Neural crest cell (in vitro differentiated cells): Measurements from ENCODE around the gene S100PBP. TPM values are rescaled to one million over a fixed set of nuclear protein-coding genes. Genes with fewer than 3 reads are reported as not detected.

Experiments
- DNase-seq: peaks from one replicate; pipeline ENCODE4 v3.0.0; 2021; ENCODE audit warnings: low read depth, mixed read lengths, low spot score
- H3K27ac Mint-ChIP-seq: one replicate; pipeline ENCODE4 v1.8.0; 2021; ENCODE audit warnings: mild to moderate bottlenecking, mixed read lengths; ENCODE audit not compliant: unreplicated experiment
- H3K27me3 Mint-ChIP-seq: 2 replicates; pipeline ENCODE4 v1.8.0; 2021; ENCODE audit warnings: low read depth, mild to moderate bottlenecking, mixed read lengths
- H3K36me3 Mint-ChIP-seq: 2 replicates; pipeline ENCODE4 v1.8.0; 2021; ENCODE audit warnings: low read depth, mild to moderate bottlenecking, mixed read lengths
- H3K4me1 Mint-ChIP-seq: 2 replicates; pipeline ENCODE4 v1.8.0; 2021; ENCODE audit warnings: mixed read lengths
- H3K4me3 Mint-ChIP-seq: one replicate; pipeline ENCODE4 v1.8.0; 2021; ENCODE audit warnings: mild to moderate bottlenecking, mixed read lengths
- H3K9me3 Mint-ChIP-seq: 2 replicates; pipeline ENCODE4 v1.8.0; 2021; ENCODE audit warnings: mixed read lengths
- total RNA-seq: library from RNA; stranded (reverse); gene quantifications from 2 replicates; pipeline ENCODE4 v1.2.1, GENCODE V29; 2021
- TF ChIP-seq, protein P1 (sequence below): fragments of 200-600 bp; sonication (generic); conservative IDR thresholded peaks from 2 replicates; pipeline ENCODE4 v1.5.0; 2021; ENCODE audit warnings: antibody characterized with exemption, mild to moderate bottlenecking

Gene S100PBP
- total RNA-seq, 1 donor from 2014 or later = 55.0 TPM

DNA sequence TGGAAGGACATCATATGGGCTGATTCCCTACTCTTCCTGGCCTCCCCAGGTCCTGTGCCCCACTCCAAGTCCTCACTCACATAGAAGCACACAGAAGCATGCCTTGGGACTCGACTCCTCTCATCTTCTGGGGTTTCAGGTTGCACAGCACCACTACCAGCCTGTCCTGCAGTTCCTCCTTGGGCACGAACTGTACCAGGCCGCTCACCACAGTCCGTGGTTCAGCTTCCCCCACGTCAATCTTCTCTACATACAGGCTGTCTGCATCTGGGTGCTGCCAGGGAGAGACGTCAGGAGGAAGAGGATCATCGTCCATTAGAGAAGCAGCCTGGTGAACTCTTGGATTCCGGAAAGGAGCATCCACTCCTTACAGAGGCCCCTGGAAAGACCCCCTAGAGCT, 37.4 kb upstream of the S100PBP start:
- Mint-ChIP-seq H3K9me3 (no peaks in the 10 kb centered on the region), H3K4me1 (no peaks in the 10 kb centered on the region), H3K27me3 (no peaks in the 10 kb centered on the region), H3K4me3 (no peak overlapping the region), H3K36me3 (peaks cover 8% of the 10 kb centered on the region), H3K27ac (no peak overlapping the region)
- TF ChIP-seq, protein P1, sequence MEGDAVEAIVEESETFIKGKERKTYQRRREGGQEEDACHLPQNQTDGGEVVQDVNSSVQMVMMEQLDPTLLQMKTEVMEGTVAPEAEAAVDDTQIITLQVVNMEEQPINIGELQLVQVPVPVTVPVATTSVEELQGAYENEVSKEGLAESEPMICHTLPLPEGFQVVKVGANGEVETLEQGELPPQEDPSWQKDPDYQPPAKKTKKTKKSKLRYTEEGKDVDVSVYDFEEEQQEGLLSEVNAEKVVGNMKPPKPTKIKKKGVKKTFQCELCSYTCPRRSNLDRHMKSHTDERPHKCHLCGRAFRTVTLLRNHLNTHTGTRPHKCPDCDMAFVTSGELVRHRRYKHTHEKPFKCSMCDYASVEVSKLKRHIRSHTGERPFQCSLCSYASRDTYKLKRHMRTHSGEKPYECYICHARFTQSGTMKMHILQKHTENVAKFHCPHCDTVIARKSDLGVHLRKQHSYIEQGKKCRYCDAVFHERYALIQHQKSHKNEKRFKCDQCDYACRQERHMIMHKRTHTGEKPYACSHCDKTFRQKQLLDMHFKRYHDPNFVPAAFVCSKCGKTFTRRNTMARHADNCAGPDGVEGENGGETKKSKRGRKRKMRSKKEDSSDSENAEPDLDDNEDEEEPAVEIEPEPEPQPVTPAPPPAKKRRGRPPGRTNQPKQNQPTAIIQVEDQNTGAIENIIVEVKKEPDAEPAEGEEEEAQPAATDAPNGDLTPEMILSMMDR = no peak
- no peak for DNase-seq

DNA sequence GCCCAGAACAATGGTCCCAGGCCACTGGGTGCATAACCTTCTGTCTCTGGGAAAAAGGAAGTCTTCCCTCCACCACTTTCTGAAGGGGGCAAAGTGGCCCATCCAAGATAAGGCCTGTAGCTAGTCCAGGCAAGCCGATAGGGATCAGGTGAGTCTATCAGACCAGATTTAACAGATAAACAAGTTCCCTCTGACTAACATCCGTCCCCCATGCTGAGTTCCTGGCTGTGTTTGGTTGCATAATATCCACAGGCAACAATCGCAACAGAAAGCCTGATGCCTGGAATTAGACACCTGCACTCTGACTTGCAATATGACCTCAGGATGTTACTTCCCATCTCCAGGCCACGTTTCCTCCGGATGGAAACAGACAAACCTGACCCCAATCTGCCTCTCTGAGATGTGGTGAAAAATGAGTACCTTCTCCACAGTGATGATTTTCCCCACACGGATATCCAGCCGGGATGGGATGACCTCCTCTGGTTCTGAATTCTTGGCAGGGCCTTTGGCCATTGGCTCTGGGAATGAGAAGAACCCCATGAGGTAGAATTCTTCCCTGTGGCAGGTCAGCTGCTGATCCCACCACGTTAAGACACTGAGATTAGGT, 36.7 kb upstream of the S100PBP start:
- peak overlapping the region; percentile 43 for H3K27ac Mint-ChIP-seq
- H3K36me3 Mint-ChIP-seq = peaks cover 8% of the 10 kb centered on the region
- no peaks in the 10 kb centered on the region for H3K4me1 Mint-ChIP-seq
- no peaks in the 10 kb centered on the region for H3K27me3 Mint-ChIP-seq
- no peak overlapping the region for H3K4me3 Mint-ChIP-seq
- H3K9me3 Mint-ChIP-seq = no peaks in the 10 kb centered on the region
- TF ChIP-seq, protein P1 = no peak
- DNase-seq = no peak

DNA sequence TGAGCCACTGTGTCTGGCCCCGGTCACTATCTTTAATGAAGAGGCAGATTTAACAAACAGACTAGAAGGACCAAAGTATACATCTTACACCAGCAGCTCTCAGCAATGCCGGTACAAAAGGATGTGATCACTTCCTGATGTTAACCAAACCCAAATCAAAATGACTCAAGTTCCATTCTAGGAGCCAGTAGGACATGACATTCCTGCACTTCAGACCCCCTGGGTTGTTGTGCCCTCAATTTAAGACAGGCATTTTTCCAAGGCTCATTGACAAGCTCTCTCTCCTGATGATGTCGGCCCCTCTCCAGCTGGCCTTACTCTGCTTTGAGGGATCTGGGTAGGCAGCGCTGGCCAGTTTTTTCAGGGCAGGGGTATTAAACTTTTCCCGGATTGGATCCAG, 35.4 kb upstream of the S100PBP start:
- H3K27ac Mint-ChIP-seq = no peak overlapping the region
- H3K4me1 Mint-ChIP-seq = peaks cover 7% of the 10 kb centered on the region
- peaks cover 6% of the 10 kb centered on the region for H3K36me3 Mint-ChIP-seq

DNA sequence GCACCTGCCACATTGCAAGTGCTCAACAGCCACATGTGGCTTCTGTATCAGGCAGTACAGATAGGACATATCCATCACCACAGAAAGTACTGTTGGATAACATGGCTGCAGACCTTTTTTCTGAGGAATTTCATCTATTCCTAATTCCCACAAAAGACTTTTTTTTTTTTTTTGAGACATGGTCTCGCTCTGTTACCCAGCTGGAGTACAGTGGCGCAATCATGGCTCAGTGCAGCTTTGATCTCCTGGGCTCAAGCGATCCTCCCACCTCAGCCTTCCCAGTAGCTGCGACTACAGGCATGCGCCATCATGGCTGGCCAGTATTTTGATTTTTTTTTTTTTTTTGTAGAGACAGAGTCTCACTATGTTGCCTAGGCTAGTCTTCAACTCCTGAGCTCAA, 33.6 kb upstream of the S100PBP start:
- no peak overlapping the region for H3K27ac Mint-ChIP-seq
- no peaks in the 10 kb centered on the region for H3K27me3 Mint-ChIP-seq
- no peak for DNase-seq
- H3K36me3 Mint-ChIP-seq = peaks cover 6% of the 10 kb centered on the region
- peaks cover 7% of the 10 kb centered on the region for H3K4me1 Mint-ChIP-seq
- H3K9me3 Mint-ChIP-seq = no peaks in the 10 kb centered on the region
- TF ChIP-seq, protein P1 = no peak
- no peak overlapping the region for H3K4me3 Mint-ChIP-seq

More for the DNA sequence above, 35.4 kb upstream of the S100PBP start:
- DNase-seq = no peak
- Mint-ChIP-seq H3K27me3 (no peaks in the 10 kb centered on the region), H3K9me3 (no peaks in the 10 kb centered on the region), H3K4me3 (no peak overlapping the region)
- TF ChIP-seq, protein P1 = no peak

DNA sequence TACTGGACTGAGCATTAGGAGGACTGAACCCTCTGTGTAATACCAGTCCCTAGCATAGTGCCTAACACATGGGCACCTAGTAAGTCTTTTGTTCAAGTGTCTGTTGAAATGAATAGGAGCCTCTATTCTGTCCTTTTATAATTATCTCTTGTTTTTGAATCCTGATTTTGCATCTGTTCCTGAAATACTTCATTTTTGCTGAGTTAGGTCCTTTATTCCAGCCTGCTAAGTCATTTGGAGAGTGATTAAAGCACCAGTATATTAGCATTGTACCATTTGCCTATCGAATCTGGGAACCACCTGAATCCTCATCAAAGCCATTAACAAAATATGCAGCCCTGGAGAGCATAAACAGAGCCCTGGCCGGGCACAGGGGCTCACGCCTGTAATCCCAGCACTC, 32.6 kb upstream of the S100PBP start:
- Mint-ChIP-seq H3K4me1 (peaks cover 7% of the 10 kb centered on the region), H3K9me3 (no peaks in the 10 kb centered on the region), H3K36me3 (peaks cover 6% of the 10 kb centered on the region), H3K27me3 (no peaks in the 10 kb centered on the region), H3K27ac (no peak overlapping the region), H3K4me3 (no peak overlapping the region)
- TF ChIP-seq, protein P1 = no peak
- no peak for DNase-seq
